ENCODE results near the gene DARS2. TPM values are rescaled to one million over a fixed set of nuclear protein-coding genes. Genes with fewer than 3 reads are reported as not detected.

The DARS2 gene
- total and polyA plus RNA-seq, 10 of the 15 experiments (the other 5 are each of a cell fraction or from before 2014, with no cell fraction given): 23.9 to 69.7 (median 37.3) TPM

- TF ChIP-seq SUZ12 (IDR thresholded peaks at IDR 0.05; ENCODE audit: unreplicated experiment) (no peak), GABPA (IDR thresholded peaks at IDR 0.05; ENCODE audit: low read depth) (no peak), MEF2B (IDR thresholded peaks at IDR 0.05; ENCODE audit: partially characterized antibody, poor library complexity, severe bottlenecking) (no peak), ZSCAN29 (IDR thresholded peaks at IDR 0.05) (no peak), RAD51 (IDR thresholded peaks at IDR 0.05) (no peak), RELB (IDR thresholded peaks at IDR 0.05; ENCODE audit: low read depth) (no peak), ZNF207 (IDR thresholded peaks at IDR 0.05; ENCODE audit: borderline replicate concordance) (no peak), JUND (IDR thresholded peaks at IDR 0.05; ENCODE audit: low read depth, low read length) (no peak), PML (IDR thresholded peaks at IDR 0.05; ENCODE audit: low read length) (no peak; the same call in 1 of the 2 replicates), BCL3 (IDR thresholded peaks at IDR 0.05; ENCODE audit: borderline replicate concordance, insufficient read depth, low read depth, low read length, poor library complexity, severe bottlenecking) (peak; percentile 42), IKZF2 (IDR thresholded peaks at IDR 0.05) (no peak), USF2 (IDR thresholded peaks at IDR 0.05; ENCODE audit: borderline replicate concordance, low read depth, low read length) (no peak), KAT2A (conservative IDR thresholded peaks at IDR 0.05; ENCODE audit: control insufficient read depth, low read depth, low read length) (no peak), NR2C2 (IDR thresholded peaks at IDR 0.05; ENCODE audit: borderline replicate concordance, control insufficient read depth, insufficient read length, low read depth) (no peak), IRF5 (IDR thresholded peaks at IDR 0.05; ENCODE audit: borderline replicate concordance) (no peak), ZNF592 (IDR thresholded peaks at IDR 0.05) (no peak), YBX1 (IDR thresholded peaks at IDR 0.05) (no peak), TBL1XR1 (IDR thresholded peaks at IDR 0.05; ENCODE audit: low read depth, low read length) (no peak)
These were observed 37.3 kb downstream of the DARS2 start (continued) for GRCh38 chr1:173861731-173862145.

Data from GM12878 (cell line).